K562 (cell line): ENCODE data around the gene LPAR6. TPM values are rescaled to one million over a fixed set of nuclear protein-coding genes. Genes with fewer than 3 reads are reported as not detected.

Experiments
- ATAC-seq: fragments of 200-7000 bp; cut with Tn5 transposase; 3 replicates; pipeline ENCODE4 v1.9.1; 2020; ENCODE audit warnings: moderate library complexity
- BruUV-seq: library from RNA; stranded (reverse); fragments of 400-500 nt; replicated peaks from 2 replicates; lab custom pipeline; 2021; lab: Mats Ljungman, UMichigan
- CTCF ChIA-PET: fragments of 300-600 bp; formaldehyde crosslinking; extraction: SDS; loops from one replicate; lab custom pipeline; 2021; ENCODE audit warnings: low intra/inter-chr PET ratio; lab: Yijun Ruan, JAX
- POLR2A ChIA-PET: fragments of 300-600, 350-650 bp; sonication (Branson Sonifier 250); formaldehyde crosslinking; extraction: SDS; loops from one replicate; lab custom pipeline; 2021; ENCODE audit warnings: antibody characterized with exemption, inconsistent platforms; lab: Yijun Ruan, JAX
- DNase-seq, 4 experiments: peaks; one replicate each; pipeline versions ENCODE4 v3.0.0 to v3.0.0-alpha.2; 2011 to 2018; ENCODE audit warnings: low spot score in 3 of 4, mixed read lengths in 3 of 4; ENCODE audit errors: extremely low read depth in 1 of 4
- FAIRE-seq: peaks from 2 replicates; lab custom pipeline; 2011; peaks lifted over from hg19 to GRCh38; lab: Jason Lieb, UNC
- H2AFZ ChIP-seq: 2 replicates; pipeline ENCODE4 v1.6.0; 2011; ENCODE audit warnings: low read depth, low read length, control low read depth, inconsistent platforms
- H3K27ac ChIP-seq: fragments of 200-600 bp; 3 replicates; pipeline ENCODE4 v1.8.0; 2011; ENCODE audit warnings: low read depth, mild to moderate bottlenecking, control low read depth, inconsistent platforms, low read length, moderate library complexity, mixed read lengths; ENCODE audit errors: extremely low read depth
- H3K27me3 ChIP-seq, 2 experiments: fragments of 300-600 bp in 1 of 2; 2 replicates in 1 of 2; 3 replicates in 1 of 2; pipeline versions ENCODE4 v1.6.0 to v1.8.0; 2011; ENCODE audit warnings: inconsistent platforms in 2 of 2, low read length in 2 of 2, mild to moderate bottlenecking in 1 of 2, mixed read lengths in 1 of 2, moderate library complexity in 1 of 2; ENCODE audit not compliant: control insufficient read depth in 2 of 2, insufficient read depth in 2 of 2
- H3K36me3 ChIP-seq: fragments of 300-600 bp; 3 replicates; pipeline ENCODE4 v1.8.0; 2011; ENCODE audit warnings: mild to moderate bottlenecking, low read length, inconsistent platforms; ENCODE audit not compliant: control insufficient read depth, insufficient read depth
- H3K4me1 ChIP-seq, 2 experiments: fragments of 200-600 bp in 1 of 2; replicated peaks in 1 of 2; 2 replicates in 1 of 2; 3 replicates in 1 of 2; pipeline versions ENCODE4 v1.5.1 to v1.8.0; 2011; ENCODE audit warnings: inconsistent platforms in 2 of 2, low read length in 2 of 2, mild to moderate bottlenecking in 1 of 2, mixed read lengths in 1 of 2, moderate library complexity in 1 of 2; ENCODE audit not compliant: control insufficient read depth in 2 of 2, insufficient read depth in 2 of 2
- H3K4me2 ChIP-seq: 2 replicates; pipeline ENCODE4 v1.6.1; 2011; ENCODE audit warnings: low read length, control low read depth, inconsistent platforms, mixed read lengths; ENCODE audit not compliant: insufficient read depth
- H3K4me3 ChIP-seq: fragments of 200-600 bp; sonication (generic), shearing (Covaris generic); 2 replicates; pipeline ENCODE4 v1.5.1; 2016; ENCODE audit warnings: control low read depth, inconsistent platforms
- H3K79me2 ChIP-seq: fragments of 200-600 bp; 3 replicates; pipeline ENCODE4 v1.8.0; 2011; ENCODE audit warnings: low read length, inconsistent platforms; ENCODE audit not compliant: control insufficient read depth, insufficient read depth
- H3K9ac ChIP-seq, 2 experiments: 2 replicates each; pipeline versions ENCODE4 v1.6.0 to v1.6.1; 2011; ENCODE audit warnings: low read depth in 2 of 2, low read length in 2 of 2, control low read depth in 1 of 2, inconsistent platforms in 1 of 2, mild to moderate bottlenecking in 1 of 2, mixed read lengths in 1 of 2; ENCODE audit not compliant: insufficient read depth in 1 of 2
- H3K9me1 ChIP-seq: one replicate; pipeline ENCODE4 v1.6.0; 2011; ENCODE audit warnings: inconsistent platforms, mild to moderate bottlenecking, low read length, moderate library complexity; ENCODE audit not compliant: control insufficient read depth, insufficient read depth
- H3K9me3 ChIP-seq: replicated peaks from 2 replicates; pipeline ENCODE4 v1.5.1; 2011; ENCODE audit warnings: low read depth, low read length, inconsistent platforms; ENCODE audit not compliant: control insufficient read depth, insufficient read depth
- H4K20me1 ChIP-seq: replicated peaks from 2 replicates; pipeline ENCODE4 v1.6.1; 2011; ENCODE audit warnings: low read length, inconsistent platforms, mixed read lengths; ENCODE audit not compliant: control insufficient read depth, insufficient read depth
- ARNT ChIP-seq, 2 experiments: fragments of 450-650 bp; IDR thresholded peaks; 2 replicates each; pipeline ENCODE4 v1.6.1; 2016; ENCODE audit warnings: mild to moderate bottlenecking in 1 of 2
- CEBPG ChIP-seq, 3 experiments: fragments of 200-800 bp in 1 of 3; sonication (Bioruptor generic) in 1 of 3; sonication (generic) in 1 of 3; formaldehyde crosslinking in 1 of 3; IDR thresholded peaks in 2 of 3; conservative IDR thresholded peaks in 1 of 3; 2 replicates each; pipeline versions ENCODE4 v1.6.1 to v1.8.0; 2016 to 2022; ENCODE audit warnings: missing compliant biosample characterization in 2 of 3, missing genetic modification characterization in 2 of 3, mild to moderate bottlenecking in 1 of 3, missing genetic modification reagents in 1 of 3
- CXXC5 ChIP-seq: fragments of 250-450 bp; sonication (Bioruptor Pico); IDR thresholded peaks from 2 replicates; pipeline ENCODE4 v1.8.0; 2022; ENCODE audit warnings: inconsistent platforms, mild to moderate bottlenecking, moderate library complexity
- NCOA6 ChIP-seq: fragments of 450-650 bp; IDR thresholded peaks from 2 replicates; pipeline ENCODE4 v1.6.1; 2017; ENCODE audit warnings: mild to moderate bottlenecking
- TCF7L2 ChIP-seq: fragments of 150-350 bp; IDR thresholded peaks from 2 replicates; pipeline ENCODE4 v1.6.1; 2016; ENCODE audit warnings: low read depth, mild to moderate bottlenecking, low read length, moderate library complexity
- TEAD2 ChIP-seq: fragments of 450-650 bp; IDR thresholded peaks from 2 replicates; pipeline ENCODE4 v1.6.1; 2016; ENCODE audit warnings: missing genetic modification characterization, control low read depth, missing compliant biosample characterization
- U2AF2 ChIP-seq: fragments of 200-400 bp; formaldehyde crosslinking; optimal IDR thresholded peaks from 2 replicates; pipeline ENCODE3; 2017; ENCODE audit warnings: low read depth, mild to moderate bottlenecking, low read length
- XRCC5 ChIP-seq: fragments of 200-400 bp; formaldehyde crosslinking; IDR thresholded peaks from 2 replicates; pipeline ENCODE4 v1.6.1; 2017; ENCODE audit warnings: low read depth, mild to moderate bottlenecking, low read length
- ZBTB11 ChIP-seq, 3 experiments: fragments of 200-800 bp in 1 of 3; fragments of 250-450 bp in 1 of 3; fragments of 450-650 bp in 1 of 3; sonication (Bioruptor Pico) in 1 of 3; sonication (Bioruptor generic) in 1 of 3; formaldehyde crosslinking in 1 of 3; IDR thresholded peaks; 2 replicates each; pipeline versions ENCODE4 v1.6.1 to v1.8.0; 2016 to 2022; ENCODE audit warnings: mild to moderate bottlenecking in 2 of 3, missing genetic modification characterization in 2 of 3, missing compliant biosample characterization in 1 of 3, moderate library complexity in 1 of 3
- WGBS: fragments of 100-300 bp; shearing (Covaris generic); methylation state at CpG from one replicate; pipeline ENCODE4 v1.1.6; 2016; ENCODE audit warnings: low coverage, mixed read lengths; ENCODE audit not compliant: insufficient coverage; ENCODE audit errors: missing lambda C conversion rate; 5-methylcytosine and 5-hydroxymethylcytosine counted together
- in situ Hi-C: fragments of 300-500 bp; cut with MboI; formaldehyde crosslinking; loops from 4 replicates; pipeline ENCODE4 v1.15.0; 2018; ENCODE audit warnings: inconsistent platforms, mixed read lengths
- intact Hi-C: fragments of 100-400 bp; cut with micrococcal nuclease; formaldehyde crosslinking; loops from 2 replicates; pipeline ENCODE4 v1.14.2; 2022
- polyA plus RNA-seq, 8 experiments: library from polyadenylated mRNA; depleted of rRNA in 4 of 8; stranded (reverse) in 5 of 8; unstranded in 3 of 8; fragments of >200 nt; fragmentation: Nextera tagmentation in 2 of 8; fragmentation: Illumina TruSeq in 1 of 8; extraction: Ambion mirVana in 2 of 8; extraction: Trizol in 1 of 8; gene quantifications; 2 replicates each; pipeline versions ENCODE4 v1.2.1 to v1.2.3, GENCODE V29; 2011 to 2014; ENCODE audit warnings: inconsistent platforms in 1 of 8, missing spikeins in 1 of 8
- total RNA-seq, 7 experiments: library from RNA; depleted of rRNA in 6 of 7; stranded (reverse); fragments of >200 nt in 6 of 7; fragmentation: Illumina TruSeq in 2 of 7; extraction: Trizol in 2 of 7; gene quantifications; 2 replicates each; pipeline versions ENCODE4 v1.2.1 to v1.2.3, GENCODE V29; 2011 to 2021; ENCODE audit warnings: low replicate concordance in 1 of 7
- TF ChIP-seq, protein P1 (sequence below), 2 experiments: fragments of 450-650 bp; IDR thresholded peaks; 2 replicates each; pipeline ENCODE4 v1.6.1; 2018; ENCODE audit warnings: mild to moderate bottlenecking in 2 of 2, low read depth in 1 of 2; ENCODE audit not compliant: partially characterized antibody in 2 of 2

The LPAR6 gene
- total and polyA plus RNA-seq, 9 of the 15 experiments (the other 6 are each of a cell fraction or from before 2014, with no cell fraction given) = 0.04 to 0.14 (median 0.10) TPM; not detected in 5

DNA sequence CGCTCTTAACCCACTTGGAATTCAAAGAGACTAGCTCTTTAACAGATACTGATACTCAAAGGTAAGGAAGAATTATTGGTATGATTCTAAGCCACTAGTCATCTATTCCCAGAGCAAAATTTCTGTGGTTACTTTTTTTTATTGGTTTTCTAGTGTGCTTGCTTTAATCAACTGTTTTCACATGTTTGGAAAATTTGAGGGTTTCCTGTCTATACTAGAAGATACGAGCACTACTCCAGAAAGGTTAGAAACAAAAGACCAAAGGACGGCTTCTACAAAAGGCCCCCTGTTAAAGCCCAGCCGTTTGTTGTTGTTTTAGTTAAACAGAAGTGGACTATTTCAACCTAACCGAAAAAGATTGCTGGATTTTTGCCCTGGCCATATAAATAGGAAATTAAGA is 18.5 kb upstream of the LPAR6 start:
- no peaks in the 10 kb centered on the region for H3K9me3 ChIP-seq
- intact Hi-C loops (no loop called here), in situ Hi-C loops (no loop called here)
- H3K4me3 ChIP-seq = no peak overlapping the region
- no peaks in the 10 kb centered on the region for H3K36me3 ChIP-seq
- WGBS = 70% methylated on average over 4 of the region's 5 CpGs
- H3K4me2 ChIP-seq = no peak overlapping the region
- DNase-seq = no peak
- H3K9me1 ChIP-seq = no peaks in the 10 kb centered on the region
- ChIA-PET POLR2A (interaction anchor here (0.9 kb wide), 1 partner anchor 19 kb away, joined by 3 read pairs; no protein-coding TSS in a partner anchor), CTCF (no interaction called here)
- H2AFZ ChIP-seq = no peak overlapping the region
- H3K4me1 ChIP-seq = no peaks in the 10 kb centered on the region
- no peak for FAIRE-seq
- BruUV-seq = no TSS peak
- H3K9ac ChIP-seq = no peak overlapping the region
- no peak overlapping the region for H3K27ac ChIP-seq
- no peaks in the 10 kb centered on the region for H3K27me3 ChIP-seq
- no peak for ATAC-seq
- no peaks in the 10 kb centered on the region for H4K20me1 ChIP-seq
- no peaks in the 10 kb centered on the region for H3K79me2 ChIP-seq
- TF ChIP-seq ARNT (IDR thresholded peaks at IDR 0.05) (no peak), U2AF2 (no peak), CXXC5 (CRISPR knock-in tag) (no peak), XRCC5 (no peak), TCF7L2 (no peak), ZBTB11 (CRISPR knock-in tag; IDR thresholded peaks at IDR 0.05) (no peak), CEBPG (CRISPR knock-in tag; IDR thresholded peaks at IDR 0.05) (no peak), CEBPG (tag; conservative IDR thresholded peaks at IDR 0.05 in 1 of 2, IDR thresholded peaks at IDR 0.05 in 1 of 2) (no peak), NCOA6 (no peak), TEAD2 (no peak)
- TF ChIP-seq, protein P1, sequence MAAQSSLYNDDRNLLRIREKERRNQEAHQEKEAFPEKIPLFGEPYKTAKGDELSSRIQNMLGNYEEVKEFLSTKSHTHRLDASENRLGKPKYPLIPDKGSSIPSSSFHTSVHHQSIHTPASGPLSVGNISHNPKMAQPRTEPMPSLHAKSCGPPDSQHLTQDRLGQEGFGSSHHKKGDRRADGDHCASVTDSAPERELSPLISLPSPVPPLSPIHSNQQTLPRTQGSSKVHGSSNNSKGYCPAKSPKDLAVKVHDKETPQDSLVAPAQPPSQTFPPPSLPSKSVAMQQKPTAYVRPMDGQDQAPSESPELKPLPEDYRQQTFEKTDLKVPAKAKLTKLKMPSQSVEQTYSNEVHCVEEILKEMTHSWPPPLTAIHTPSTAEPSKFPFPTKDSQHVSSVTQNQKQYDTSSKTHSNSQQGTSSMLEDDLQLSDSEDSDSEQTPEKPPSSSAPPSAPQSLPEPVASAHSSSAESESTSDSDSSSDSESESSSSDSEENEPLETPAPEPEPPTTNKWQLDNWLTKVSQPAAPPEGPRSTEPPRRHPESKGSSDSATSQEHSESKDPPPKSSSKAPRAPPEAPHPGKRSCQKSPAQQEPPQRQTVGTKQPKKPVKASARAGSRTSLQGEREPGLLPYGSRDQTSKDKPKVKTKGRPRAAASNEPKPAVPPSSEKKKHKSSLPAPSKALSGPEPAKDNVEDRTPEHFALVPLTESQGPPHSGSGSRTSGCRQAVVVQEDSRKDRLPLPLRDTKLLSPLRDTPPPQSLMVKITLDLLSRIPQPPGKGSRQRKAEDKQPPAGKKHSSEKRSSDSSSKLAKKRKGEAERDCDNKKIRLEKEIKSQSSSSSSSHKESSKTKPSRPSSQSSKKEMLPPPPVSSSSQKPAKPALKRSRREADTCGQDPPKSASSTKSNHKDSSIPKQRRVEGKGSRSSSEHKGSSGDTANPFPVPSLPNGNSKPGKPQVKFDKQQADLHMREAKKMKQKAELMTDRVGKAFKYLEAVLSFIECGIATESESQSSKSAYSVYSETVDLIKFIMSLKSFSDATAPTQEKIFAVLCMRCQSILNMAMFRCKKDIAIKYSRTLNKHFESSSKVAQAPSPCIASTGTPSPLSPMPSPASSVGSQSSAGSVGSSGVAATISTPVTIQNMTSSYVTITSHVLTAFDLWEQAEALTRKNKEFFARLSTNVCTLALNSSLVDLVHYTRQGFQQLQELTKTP (IDR thresholded peaks at IDR 0.05; ENCODE audit: low read depth in 1 of 2, partially characterized antibody in 2 of 2) = no peak
